Measurements from ENCODE around the gene UBE2O.

DNA sequence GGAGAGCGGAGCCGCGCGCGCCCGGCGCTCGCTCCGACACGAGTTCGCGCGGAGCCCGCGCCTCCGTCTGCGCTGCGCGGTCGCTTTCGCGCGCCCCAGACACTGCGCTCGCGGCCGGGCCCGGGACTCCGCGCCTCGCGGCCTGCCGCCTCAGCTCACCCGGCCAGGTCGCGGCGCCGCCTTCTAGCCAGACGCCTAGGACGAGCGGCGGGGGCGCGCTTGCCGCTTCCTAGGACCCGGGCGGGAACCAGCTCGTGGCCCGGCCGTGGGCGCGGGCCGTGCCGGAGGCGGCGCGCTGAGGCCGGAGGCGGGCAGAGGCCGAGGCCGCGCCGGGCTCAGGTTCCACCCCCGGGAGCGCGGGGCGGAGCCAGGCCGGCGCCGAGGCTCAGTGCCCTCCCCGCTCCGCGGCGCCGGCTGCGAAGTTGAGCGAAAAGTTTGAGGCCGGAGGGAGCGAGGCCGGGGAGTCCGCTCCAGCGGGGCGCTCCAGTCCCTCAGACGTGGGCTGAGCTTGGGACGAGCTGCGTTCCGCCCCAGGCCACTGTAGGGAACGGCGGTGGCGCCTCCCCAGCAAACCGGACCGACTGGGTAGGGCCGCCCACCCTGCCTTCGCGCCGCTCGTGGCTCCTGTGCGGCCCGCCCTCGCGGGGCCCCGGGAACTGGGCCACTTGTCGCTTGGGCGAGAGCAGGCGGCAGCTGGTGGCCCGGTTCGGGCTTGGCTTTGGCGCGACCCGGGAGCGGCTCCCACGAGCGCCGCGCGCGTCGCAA is 68.5 kb downstream of the UBE2O start, which contains the start of gene SPHK1:
- TF ChIP-seq, protein P1, sequence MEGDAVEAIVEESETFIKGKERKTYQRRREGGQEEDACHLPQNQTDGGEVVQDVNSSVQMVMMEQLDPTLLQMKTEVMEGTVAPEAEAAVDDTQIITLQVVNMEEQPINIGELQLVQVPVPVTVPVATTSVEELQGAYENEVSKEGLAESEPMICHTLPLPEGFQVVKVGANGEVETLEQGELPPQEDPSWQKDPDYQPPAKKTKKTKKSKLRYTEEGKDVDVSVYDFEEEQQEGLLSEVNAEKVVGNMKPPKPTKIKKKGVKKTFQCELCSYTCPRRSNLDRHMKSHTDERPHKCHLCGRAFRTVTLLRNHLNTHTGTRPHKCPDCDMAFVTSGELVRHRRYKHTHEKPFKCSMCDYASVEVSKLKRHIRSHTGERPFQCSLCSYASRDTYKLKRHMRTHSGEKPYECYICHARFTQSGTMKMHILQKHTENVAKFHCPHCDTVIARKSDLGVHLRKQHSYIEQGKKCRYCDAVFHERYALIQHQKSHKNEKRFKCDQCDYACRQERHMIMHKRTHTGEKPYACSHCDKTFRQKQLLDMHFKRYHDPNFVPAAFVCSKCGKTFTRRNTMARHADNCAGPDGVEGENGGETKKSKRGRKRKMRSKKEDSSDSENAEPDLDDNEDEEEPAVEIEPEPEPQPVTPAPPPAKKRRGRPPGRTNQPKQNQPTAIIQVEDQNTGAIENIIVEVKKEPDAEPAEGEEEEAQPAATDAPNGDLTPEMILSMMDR (IDR thresholded peaks at IDR 0.05), result peak in 1 of 6 experiments; percentile 0
- peak; percentile 16 to 43 for TF ChIP-seq POLR2AphosphoS5 (IDR thresholded peaks at IDR 0.05)
- peak in 3 of 4 donors; percentile 40 to 52 (median 49) for TF ChIP-seq POLR2A (IDR thresholded peaks at IDR 0.05)

All from upper lobe of left lung (tissue), 4 donors.